ENCODE data around the gene TNRC18.
A peak's percentile ranks its signal among the peaks of the same experiment; 100 is the strongest.

TNRC18 gene

DNA sequence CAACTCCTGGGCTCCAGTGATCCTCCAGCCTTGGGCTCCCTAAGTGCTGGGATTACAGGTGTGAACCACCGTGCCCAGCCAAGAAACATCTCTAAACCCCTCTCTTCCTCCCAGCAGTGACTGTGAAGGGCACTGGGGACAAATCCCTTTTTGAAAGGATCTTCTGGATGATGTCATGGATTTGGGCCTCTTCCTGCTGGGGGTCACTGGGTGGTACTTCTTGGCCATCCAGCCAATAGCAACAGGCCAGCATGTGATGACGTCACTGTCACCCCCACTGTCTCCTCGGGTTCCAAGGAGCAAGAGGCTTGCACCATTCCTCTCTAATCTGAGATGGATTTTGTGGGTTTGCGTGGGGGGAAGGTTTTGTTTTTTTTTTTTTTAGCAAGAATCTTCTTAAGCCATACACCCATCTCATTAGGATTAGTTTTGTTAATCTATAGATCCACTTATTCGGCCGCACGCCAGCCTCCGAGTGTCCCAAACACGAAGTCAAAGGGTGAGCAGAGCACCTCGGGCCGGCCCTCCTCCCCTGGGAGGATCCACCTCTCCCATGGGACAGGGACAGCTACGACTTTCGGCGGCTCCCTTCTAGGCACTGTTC, 29.4 kb upstream of the TNRC18 start:
- H3K27ac ChIP-seq (ENCODE audit: low read depth, low read length) = no peak overlapping the region
- peak; percentile 81 for DNase-seq
- no CpG with 5 or more reads among the region's 14 CpGs for WGBS (ENCODE audit: extremely low coverage, insufficient coverage, low lambda C conversion rate)

GRCh38 chr7:5452470-5452899, 28.9 kb upstream of the TNRC18 start:
- H3K23ac ChIP-seq (ENCODE audit: low read length) = no peak overlapping the region
- H3K4me2 ChIP-seq (ENCODE audit: low read length) = no peak overlapping the region
- H2AK5ac ChIP-seq (ENCODE audit: low read length) = no peak overlapping the region
- H3K9ac ChIP-seq (ENCODE audit: low read length) = no peak overlapping the region
- no peaks in the 10 kb centered on the region for H3K79me2 ChIP-seq (ENCODE audit: control insufficient read depth, insufficient read depth, low read length)
- H4K5ac ChIP-seq (ENCODE audit: low read length) = no peak overlapping the region
- H2BK120ac ChIP-seq (ENCODE audit: low read depth, low read length) = no peak overlapping the region
- no peak overlapping the region for H2BK15ac ChIP-seq (replicated peaks; ENCODE audit: low read depth)
- H3K18ac ChIP-seq (ENCODE audit: low read length) = no peak overlapping the region
- no peaks in the 10 kb centered on the region for H3K36me3 ChIP-seq (ENCODE audit: control insufficient read depth, insufficient read depth, low read length)
- no peak overlapping the region for H3K4ac ChIP-seq (ENCODE audit: low read depth, low read length)
- no peak overlapping the region for H3K56ac ChIP-seq (ENCODE audit: low read length)
- no peaks in the 10 kb centered on the region for H3K4me1 ChIP-seq (ENCODE audit: control insufficient read depth, low read depth, low read length)
- no peaks in the 10 kb centered on the region for H3K79me1 ChIP-seq (ENCODE audit: low read length)
- no peak overlapping the region for H4K8ac ChIP-seq (ENCODE audit: low read depth, low read length)
- no CpG with 5 or more reads among the region's 12 CpGs for WGBS (ENCODE audit: extremely low coverage, insufficient coverage, low lambda C conversion rate)
- DNase-seq = no peak
- H2BK5ac ChIP-seq (ENCODE audit: low read length) = no peak overlapping the region
- no peaks in the 10 kb centered on the region for H3K27me3 ChIP-seq (ENCODE audit: insufficient read depth, low read length, poor library complexity)
- no peak overlapping the region for H3K4me3 ChIP-seq (ENCODE audit: low read length)
- no peak overlapping the region for H3K27ac ChIP-seq (ENCODE audit: low read depth, low read length)

More for the DNA sequence above, 29.4 kb upstream of the TNRC18 start:
- Histone ChIP-seq H3K4me3 (ENCODE audit: low read length) (no peak overlapping the region), H3K36me3 (ENCODE audit: control insufficient read depth, insufficient read depth, low read length) (no peaks in the 10 kb centered on the region), H2BK15ac (replicated peaks; ENCODE audit: low read depth) (no peak overlapping the region), H3K79me1 (ENCODE audit: low read length) (no peaks in the 10 kb centered on the region), H3K27me3 (ENCODE audit: insufficient read depth, low read length, poor library complexity) (no peaks in the 10 kb centered on the region), H2AK5ac (ENCODE audit: low read length) (no peak overlapping the region), H3K9ac (ENCODE audit: low read length) (no peak overlapping the region), H3K56ac (ENCODE audit: low read length) (no peak overlapping the region), H3K18ac (ENCODE audit: low read length) (no peak overlapping the region), H2BK5ac (ENCODE audit: low read length) (no peak overlapping the region), H3K4me2 (ENCODE audit: low read length) (no peak overlapping the region), H3K4ac (ENCODE audit: low read depth, low read length) (no peak overlapping the region), H3K4me1 (ENCODE audit: control insufficient read depth, low read depth, low read length) (no peaks in the 10 kb centered on the region), H3K23ac (ENCODE audit: low read length) (no peak overlapping the region), H3K79me2 (ENCODE audit: control insufficient read depth, insufficient read depth, low read length) (no peaks in the 10 kb centered on the region), H2BK120ac (ENCODE audit: low read depth, low read length) (no peak overlapping the region), H4K8ac (ENCODE audit: low read depth, low read length) (no peak overlapping the region), H4K5ac (ENCODE audit: low read length) (no peak overlapping the region)

GRCh38 chr7:5451391-5451790, 27.8 kb upstream of the TNRC18 start:
- no peaks in the 10 kb centered on the region for H3K79me1 ChIP-seq (ENCODE audit: low read length)
- H3K79me2 ChIP-seq (ENCODE audit: control insufficient read depth, insufficient read depth, low read length) = no peaks in the 10 kb centered on the region
- no peaks in the 10 kb centered on the region for H3K36me3 ChIP-seq (ENCODE audit: control insufficient read depth, insufficient read depth, low read length)
- no peak overlapping the region for H3K4ac ChIP-seq (ENCODE audit: low read depth, low read length)
- H2BK15ac ChIP-seq (replicated peaks; ENCODE audit: low read depth) = no peak overlapping the region
- no peak overlapping the region for H2AK5ac ChIP-seq (ENCODE audit: low read length)
- no peak for DNase-seq
- no CpG with 5 or more reads among the region's 13 CpGs for WGBS (ENCODE audit: extremely low coverage, insufficient coverage, low lambda C conversion rate)
- no peak overlapping the region for H3K4me3 ChIP-seq (ENCODE audit: low read length)
- no peaks in the 10 kb centered on the region for H3K27me3 ChIP-seq (ENCODE audit: insufficient read depth, low read length, poor library complexity)
- no peak overlapping the region for H2BK5ac ChIP-seq (ENCODE audit: low read length)
- no peak overlapping the region for H2BK120ac ChIP-seq (ENCODE audit: low read depth, low read length)
- H3K27ac ChIP-seq (ENCODE audit: low read depth, low read length) = no peak overlapping the region
- H3K4me1 ChIP-seq (ENCODE audit: control insufficient read depth, low read depth, low read length) = no peaks in the 10 kb centered on the region
- H3K56ac ChIP-seq (ENCODE audit: low read length) = no peak overlapping the region
- no peak overlapping the region for H3K4me2 ChIP-seq (ENCODE audit: low read length)
- H3K18ac ChIP-seq (ENCODE audit: low read length) = no peak overlapping the region
- H3K23ac ChIP-seq (ENCODE audit: low read length) = no peak overlapping the region
- H4K8ac ChIP-seq (ENCODE audit: low read depth, low read length) = no peak overlapping the region
- no peak overlapping the region for H4K5ac ChIP-seq (ENCODE audit: low read length)
- H3K9ac ChIP-seq (ENCODE audit: low read length) = no peak overlapping the region

DNA sequence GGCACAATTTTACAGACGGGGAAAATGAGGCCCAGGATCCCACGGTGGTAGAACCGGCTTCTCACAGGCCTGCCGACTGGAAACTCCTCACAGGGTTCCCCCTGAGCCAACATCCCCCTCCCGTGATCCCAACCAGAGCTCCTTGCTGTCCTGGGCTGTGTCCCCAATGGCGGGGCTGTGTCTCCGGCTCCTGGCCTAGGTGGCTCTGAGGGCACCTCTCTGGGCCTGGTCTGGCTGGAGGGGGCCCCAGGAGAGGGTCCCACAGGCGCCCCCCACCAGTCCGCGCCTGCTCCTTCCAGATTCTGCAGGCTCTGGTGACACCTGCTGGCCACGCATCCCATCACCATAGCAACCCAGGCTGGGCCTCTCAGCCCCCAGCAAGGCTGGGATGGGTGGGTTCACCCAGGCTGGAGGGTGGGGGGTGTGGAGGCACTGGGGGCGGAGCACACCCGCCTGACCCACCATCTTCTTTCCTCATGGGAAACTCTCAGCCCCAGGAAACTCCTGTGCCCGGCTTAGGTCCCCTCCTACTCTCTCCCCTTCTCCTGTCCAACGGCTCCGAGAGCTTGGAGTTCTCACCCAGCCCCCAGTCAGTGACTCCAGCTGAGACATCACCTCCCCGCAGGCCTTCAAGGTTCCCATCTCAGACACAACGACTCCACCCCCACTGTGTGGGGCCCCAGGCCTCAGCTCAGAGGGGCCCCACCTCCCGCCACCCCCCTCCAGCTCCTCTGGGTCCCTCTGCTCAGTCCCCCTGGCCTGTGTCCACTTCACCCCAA, 27.1 kb upstream of the TNRC18 start:
- no peak overlapping the region for H3K9ac ChIP-seq (ENCODE audit: low read length)
- H4K8ac ChIP-seq (ENCODE audit: low read depth, low read length) = no peak overlapping the region
- H3K4ac ChIP-seq (ENCODE audit: low read depth, low read length) = no peak overlapping the region
- no peaks in the 10 kb centered on the region for H3K27me3 ChIP-seq (ENCODE audit: insufficient read depth, low read length, poor library complexity)
- DNase-seq = peak; percentile 80
- H2AK5ac ChIP-seq (ENCODE audit: low read length) = no peak overlapping the region
- H3K4me3 ChIP-seq (ENCODE audit: low read length) = no peak overlapping the region
- H3K23ac ChIP-seq (ENCODE audit: low read length) = no peak overlapping the region
- no peak overlapping the region for H3K56ac ChIP-seq (ENCODE audit: low read length)
- no peaks in the 10 kb centered on the region for H3K79me2 ChIP-seq (ENCODE audit: control insufficient read depth, insufficient read depth, low read length)
- no peak overlapping the region for H3K4me2 ChIP-seq (ENCODE audit: low read length)
- H3K4me1 ChIP-seq (ENCODE audit: control insufficient read depth, low read depth, low read length) = no peaks in the 10 kb centered on the region
- H3K18ac ChIP-seq (ENCODE audit: low read length) = no peak overlapping the region
- no peak overlapping the region for H2BK120ac ChIP-seq (ENCODE audit: low read depth, low read length)
- no peaks in the 10 kb centered on the region for H3K36me3 ChIP-seq (ENCODE audit: control insufficient read depth, insufficient read depth, low read length)
- H3K27ac ChIP-seq (ENCODE audit: low read depth, low read length) = no peak overlapping the region
- H2BK5ac ChIP-seq (ENCODE audit: low read length) = no peak overlapping the region
- H4K5ac ChIP-seq (ENCODE audit: low read length) = no peak overlapping the region
- no peaks in the 10 kb centered on the region for H3K79me1 ChIP-seq (ENCODE audit: low read length)
- H2BK15ac ChIP-seq (replicated peaks; ENCODE audit: low read depth) = no peak overlapping the region
- WGBS (ENCODE audit: extremely low coverage, insufficient coverage, low lambda C conversion rate) = no CpG with 5 or more reads among the region's 19 CpGs

- H3K27ac ChIP-seq (ENCODE audit: low read depth, low read length) = no peak overlapping the region
- H3K4ac ChIP-seq (ENCODE audit: low read depth, low read length) = no peak overlapping the region
- H4K8ac ChIP-seq (ENCODE audit: low read depth, low read length) = no peak overlapping the region
- no peak overlapping the region for H3K23ac ChIP-seq (ENCODE audit: low read length)
- H3K4me2 ChIP-seq (ENCODE audit: low read length) = no peak overlapping the region
- no peaks in the 10 kb centered on the region for H3K4me1 ChIP-seq (ENCODE audit: control insufficient read depth, low read depth, low read length)
- no peaks in the 10 kb centered on the region for H3K79me2 ChIP-seq (ENCODE audit: control insufficient read depth, insufficient read depth, low read length)
- H2BK120ac ChIP-seq (ENCODE audit: low read depth, low read length) = no peak overlapping the region
- no peak overlapping the region for H2AK5ac ChIP-seq (ENCODE audit: low read length)
- no peak overlapping the region for H2BK5ac ChIP-seq (ENCODE audit: low read length)
- no peak overlapping the region for H2BK15ac ChIP-seq (replicated peaks; ENCODE audit: low read depth)
- H3K56ac ChIP-seq (ENCODE audit: low read length) = no peak overlapping the region
- H3K79me1 ChIP-seq (ENCODE audit: low read length) = no peaks in the 10 kb centered on the region
- WGBS (ENCODE audit: extremely low coverage, insufficient coverage, low lambda C conversion rate) = no CpG with 5 or more reads among the region's 15 CpGs
- H3K9ac ChIP-seq (ENCODE audit: low read length) = no peak overlapping the region
- no peaks in the 10 kb centered on the region for H3K36me3 ChIP-seq (ENCODE audit: control insufficient read depth, insufficient read depth, low read length)
- no peak overlapping the region for H3K4me3 ChIP-seq (ENCODE audit: low read length)
- H3K18ac ChIP-seq (ENCODE audit: low read length) = peak overlapping the region; percentile 69
- H4K5ac ChIP-seq (ENCODE audit: low read length) = no peak overlapping the region
- peak; percentile 72 for DNase-seq
- H3K27me3 ChIP-seq (ENCODE audit: insufficient read depth, low read length, poor library complexity) = no peaks in the 10 kb centered on the region
These were observed 24.9 kb upstream of the TNRC18 start for GRCh38 chr7:5448378-5449037.
